Loucy (cell line): ENCODE measurements around the gene TINAG.
"Not testable (repeated sequence)": the region's sequence is repeated elsewhere in the genome, so short reads cannot be mapped to it uniquely, and the experiment has no call there.

Source experiments
- H2AFZ ChIP-seq: fragments of 200-600 bp; sonication (generic); 2 replicates; pipeline ENCODE4 v1.6.0; 2016; ENCODE audit warnings: antibody characterized with exemption, mild to moderate bottlenecking, low read length, moderate library complexity
- H3F3A ChIP-seq: fragments of 200-600 bp; 2 replicates; pipeline ENCODE4 v1.6.0; 2016; ENCODE audit warnings: antibody characterized with exemption, low read depth, mild to moderate bottlenecking
- H3K27me3 ChIP-seq: fragments of 200-600 bp; sonication (generic); 2 replicates; pipeline ENCODE4 v1.6.1; 2014; ENCODE audit warnings: low read length, mild to moderate bottlenecking; ENCODE audit not compliant: insufficient read depth, poor library complexity, severe bottlenecking
- H3K36me3 ChIP-seq: fragments of 200-600 bp; sonication (generic); 2 replicates; pipeline ENCODE4 v1.6.1; 2016; ENCODE audit warnings: low read length; ENCODE audit not compliant: insufficient read depth
- H3K4me1 ChIP-seq: fragments of 200-600 bp; sonication (generic); 2 replicates; pipeline ENCODE4 v1.5.1; 2014; ENCODE audit warnings: low read length, mild to moderate bottlenecking; ENCODE audit not compliant: insufficient read depth, poor library complexity, severe bottlenecking
- H3K4me2 ChIP-seq: fragments of 200-600 bp; sonication (generic); 2 replicates; pipeline ENCODE4 v1.6.0; 2014; ENCODE audit warnings: antibody characterized with exemption, low read length, low read depth, mild to moderate bottlenecking; ENCODE audit not compliant: poor library complexity, severe bottlenecking
- H3K4me3 ChIP-seq: fragments of 200-600 bp; sonication (generic); 2 replicates; pipeline ENCODE4 v1.5.1; 2014; ENCODE audit warnings: low read length, mild to moderate bottlenecking, mixed read lengths; ENCODE audit not compliant: poor library complexity, severe bottlenecking
- H3K79me2 ChIP-seq: fragments of 200-600 bp; sonication (generic); 2 replicates; pipeline ENCODE4 v1.6.1; 2014; ENCODE audit warnings: low read length; ENCODE audit not compliant: insufficient read depth
- H3K9ac ChIP-seq: fragments of 200-600 bp; sonication (generic); 2 replicates; pipeline ENCODE4 v1.6.0; 2014; ENCODE audit warnings: mild to moderate bottlenecking, low read depth, low read length, moderate library complexity; ENCODE audit not compliant: poor library complexity, severe bottlenecking
- H3K9me2 ChIP-seq: fragments of 200-600 bp; sonication (generic); replicated peaks from 2 replicates; pipeline ENCODE4 v1.6.1; 2016; ENCODE audit warnings: low read depth, low read length, mixed read lengths
- H3K9me3 ChIP-seq: fragments of 200-600 bp; sonication (generic); 2 replicates; pipeline ENCODE4 v1.6.1; 2014; ENCODE audit warnings: mild to moderate bottlenecking, antibody characterized with exemption, low read length, low read depth; ENCODE audit not compliant: insufficient read depth
- H4K20me1 ChIP-seq: fragments of 200-600 bp; sonication (generic); 2 replicates; pipeline ENCODE4 v1.6.0; 2014; ENCODE audit warnings: antibody characterized with exemption, low read length, mild to moderate bottlenecking; ENCODE audit not compliant: insufficient read depth, poor library complexity, severe bottlenecking
- CTCF ChIP-seq: fragments of 200-600 bp; sonication (generic); conservative IDR thresholded peaks from 2 replicates; pipeline ENCODE4 v1.5.1; 2014; ENCODE audit warnings: mild to moderate bottlenecking, antibody characterized with exemption, low read length
- EZH2phosphoT487 ChIP-seq: fragments of 200-600 bp; IDR thresholded peaks from 2 replicates; pipeline ENCODE4 v1.6.1; 2018; ENCODE audit warnings: antibody characterized with exemption, mild to moderate bottlenecking, moderate library complexity, borderline replicate concordance

Gene TINAG

GRCh38 chr6:54320871-54321270 is 12.6 kb downstream of the TINAG start:
- Histone ChIP-seq H3K9ac (no peak overlapping the region), H3K4me1 (no peaks in the 10 kb centered on the region), H3K79me2 (no peaks in the 10 kb centered on the region), H3K9me3 (no peaks in the 10 kb centered on the region), H2AFZ (no peak overlapping the region), H3K4me3 (no peak overlapping the region), H3K36me3 (no peaks in the 10 kb centered on the region), H3K4me2 (no peak overlapping the region), H3F3A (no peaks in the 10 kb centered on the region), H3K9me2 (no peaks in the 10 kb centered on the region), H4K20me1 (no peaks in the 10 kb centered on the region), H3K27me3 (no peaks in the 10 kb centered on the region)
- TF ChIP-seq EZH2phosphoT487 (no peak), CTCF (no peak)

DNA sequence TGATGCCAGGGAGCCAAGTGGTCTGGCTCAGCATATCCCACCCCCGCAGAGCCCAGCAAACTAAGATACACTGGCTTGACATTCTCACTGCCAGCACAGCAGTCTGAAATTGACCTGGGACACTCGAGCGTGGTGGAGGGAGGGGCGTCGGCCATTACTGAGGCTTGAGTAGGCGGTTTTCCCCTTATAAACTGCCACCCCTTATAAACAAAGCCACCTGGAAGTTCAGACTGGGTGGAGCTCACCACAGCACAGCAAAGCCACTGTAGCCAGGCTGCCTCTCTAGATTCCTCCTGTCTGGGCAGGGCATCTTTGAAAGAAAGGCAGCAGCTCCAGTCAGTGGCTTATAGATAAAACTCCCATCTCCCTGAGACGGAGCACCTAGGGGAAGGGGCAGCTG is 19.4 kb downstream of the TINAG start:
- Histone ChIP-seq H3K4me2 (no peak overlapping the region), H3K27me3 (no peaks in the 10 kb centered on the region), H3K9ac (no peak overlapping the region), H3K4me3 (no peak overlapping the region), H3K36me3 (no peaks in the 10 kb centered on the region), H3K9me2 (no peaks in the 10 kb centered on the region), H3K4me1 (no peaks in the 10 kb centered on the region), H4K20me1 (no peaks in the 10 kb centered on the region), H3K9me3 (no peaks in the 10 kb centered on the region), H3K79me2 (no peaks in the 10 kb centered on the region), H2AFZ (no peak overlapping the region), H3F3A (no peaks in the 10 kb centered on the region)
- TF ChIP-seq CTCF = no peak
- TF ChIP-seq EZH2phosphoT487 = no peak

DNA sequence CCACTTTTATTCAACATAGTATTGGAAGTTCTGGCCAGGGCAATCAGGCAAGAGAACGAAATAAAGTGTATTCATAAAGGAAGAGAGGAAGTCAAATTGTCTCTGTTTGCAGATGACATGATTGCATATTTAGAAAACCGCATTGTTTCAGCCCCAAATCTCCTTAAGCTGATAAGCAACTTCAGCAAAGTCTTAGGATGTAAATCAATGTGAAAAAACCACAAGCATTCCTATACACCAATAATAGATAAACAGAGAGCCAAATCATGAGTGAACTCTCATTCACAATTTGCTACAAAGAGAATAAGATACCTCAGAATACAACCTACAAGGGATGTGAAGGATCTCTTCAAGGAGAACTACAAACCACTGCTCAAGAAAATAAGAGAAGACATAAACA is 23.3 kb downstream of the TINAG start:
- H3K9ac ChIP-seq, H3K4me1 ChIP-seq, H3K4me3 ChIP-seq, H3K4me2 ChIP-seq, H3K36me3 ChIP-seq, H2AFZ ChIP-seq, H3K27me3 ChIP-seq, H3F3A ChIP-seq, H3K79me2 ChIP-seq, H4K20me1 ChIP-seq, H3K9me2 ChIP-seq, H3K9me3 ChIP-seq: not testable (repeated sequence)

- no peaks in the 10 kb centered on the region for H3K9me2 ChIP-seq
- H3K4me2 ChIP-seq = no peak overlapping the region
These were observed 27.6 kb downstream of the TINAG start for GRCh38 chr6:54335871-54336270.

More at GRCh38 chr6:54335871-54336270, 27.6 kb downstream of the TINAG start:
- Histone ChIP-seq H4K20me1 (no peaks in the 10 kb centered on the region), H3K9me3 (no peaks in the 10 kb centered on the region), H2AFZ (no peak overlapping the region), H3K4me3 (no peak overlapping the region), H3K79me2 (no peaks in the 10 kb centered on the region), H3K4me1 (no peaks in the 10 kb centered on the region), H3K27me3 (no peaks in the 10 kb centered on the region), H3K9ac (no peak overlapping the region), H3K36me3 (no peaks in the 10 kb centered on the region), H3F3A (no peaks in the 10 kb centered on the region; the same call in 1 of the 2 replicates)
- no peak for TF ChIP-seq EZH2phosphoT487
- TF ChIP-seq CTCF = no peak
